Measurements from ENCODE around the gene SPAG4.

SPAG4 gene

GRCh38 chr20:35640724-35641123 lies 25.1 kb downstream of the SPAG4 start:
- TF ChIP-seq, protein P1, sequence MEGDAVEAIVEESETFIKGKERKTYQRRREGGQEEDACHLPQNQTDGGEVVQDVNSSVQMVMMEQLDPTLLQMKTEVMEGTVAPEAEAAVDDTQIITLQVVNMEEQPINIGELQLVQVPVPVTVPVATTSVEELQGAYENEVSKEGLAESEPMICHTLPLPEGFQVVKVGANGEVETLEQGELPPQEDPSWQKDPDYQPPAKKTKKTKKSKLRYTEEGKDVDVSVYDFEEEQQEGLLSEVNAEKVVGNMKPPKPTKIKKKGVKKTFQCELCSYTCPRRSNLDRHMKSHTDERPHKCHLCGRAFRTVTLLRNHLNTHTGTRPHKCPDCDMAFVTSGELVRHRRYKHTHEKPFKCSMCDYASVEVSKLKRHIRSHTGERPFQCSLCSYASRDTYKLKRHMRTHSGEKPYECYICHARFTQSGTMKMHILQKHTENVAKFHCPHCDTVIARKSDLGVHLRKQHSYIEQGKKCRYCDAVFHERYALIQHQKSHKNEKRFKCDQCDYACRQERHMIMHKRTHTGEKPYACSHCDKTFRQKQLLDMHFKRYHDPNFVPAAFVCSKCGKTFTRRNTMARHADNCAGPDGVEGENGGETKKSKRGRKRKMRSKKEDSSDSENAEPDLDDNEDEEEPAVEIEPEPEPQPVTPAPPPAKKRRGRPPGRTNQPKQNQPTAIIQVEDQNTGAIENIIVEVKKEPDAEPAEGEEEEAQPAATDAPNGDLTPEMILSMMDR (IDR thresholded peaks at IDR 0.05), result no peak

DNA sequence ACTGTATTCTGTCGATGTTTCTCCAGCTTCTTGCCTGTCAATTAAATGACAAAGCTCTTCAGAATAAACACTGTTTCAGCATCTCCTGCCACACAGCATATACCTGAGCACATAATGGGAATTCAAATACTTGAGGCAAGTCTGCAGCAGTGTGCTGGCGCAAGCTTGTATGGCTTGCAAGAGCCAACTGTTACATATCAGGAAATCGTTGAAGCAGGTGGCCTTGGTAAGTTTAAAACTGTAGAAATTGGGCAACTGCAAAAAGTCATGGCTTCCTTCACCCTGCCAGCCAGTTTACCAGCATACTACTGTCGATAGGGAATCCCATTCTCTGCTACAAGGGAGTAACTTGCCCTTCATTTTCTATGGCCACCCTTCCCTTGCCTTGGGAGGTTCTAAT lies 26.1 kb downstream of the SPAG4 start:
- TF ChIP-seq, protein P1 (IDR thresholded peaks at IDR 0.05), result no peak

GRCh38 chr20:35643045-35643444 lies 27.4 kb downstream of the SPAG4 start:
- TF ChIP-seq, protein P1 (IDR thresholded peaks at IDR 0.05), result no peak

DNA sequence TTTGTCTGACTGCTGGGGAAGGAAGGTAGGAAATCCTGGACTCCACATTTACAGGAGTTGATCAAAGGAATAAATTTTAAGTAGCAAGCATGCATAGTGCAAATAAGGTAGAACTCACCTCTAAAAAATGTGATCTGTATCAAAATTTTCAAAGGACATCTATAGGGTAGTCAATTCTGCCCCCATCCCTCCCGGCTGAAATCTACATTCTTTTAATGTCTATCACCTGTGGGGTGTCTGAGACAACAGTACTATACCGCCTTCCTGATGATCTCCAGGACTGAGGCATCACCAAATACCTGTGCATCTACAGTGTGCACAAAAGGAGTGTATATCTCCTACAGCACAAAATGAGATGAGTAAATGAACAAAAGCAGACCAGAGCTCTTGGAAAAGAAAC lies 29.2 kb downstream of the SPAG4 start:
- TF ChIP-seq, protein P1 (IDR thresholded peaks at IDR 0.05), result no peak

- TF ChIP-seq, protein P1 (IDR thresholded peaks at IDR 0.05), result no peak
These were observed 33.2 kb downstream of the SPAG4 start for GRCh38 chr20:35648836-35649235.

DNA sequence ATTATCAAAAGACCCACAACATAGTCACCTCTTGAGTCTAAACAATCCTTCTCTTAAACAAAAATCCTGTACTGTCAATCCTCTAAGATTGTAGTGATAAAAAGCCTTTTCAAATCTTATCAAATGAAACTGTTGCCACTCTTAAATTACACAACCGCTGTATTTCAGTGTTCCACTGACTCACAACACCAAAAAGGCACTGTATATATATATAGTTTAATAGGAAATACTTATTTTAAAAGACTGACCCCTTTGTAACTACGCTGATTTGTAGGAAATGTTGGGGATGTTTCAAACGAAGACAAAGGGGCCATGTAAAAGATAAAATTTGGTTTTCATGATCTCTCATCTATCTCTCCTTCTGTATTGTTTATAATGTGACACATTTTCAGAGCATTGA lies 35.0 kb downstream of the SPAG4 start:
- TF ChIP-seq, protein P1 (IDR thresholded peaks at IDR 0.05), result no peak

GRCh38 chr20:35651958-35652357 lies 36.3 kb downstream of the SPAG4 start:
- TF ChIP-seq, protein P1 (IDR thresholded peaks at IDR 0.05), result no peak
